ENCODE results near the gene MLYCD.

Gene MLYCD

GRCh38 chr16:83912519-83913244 is 13.8 kb downstream of the MLYCD start:
- TF ChIP-seq CTCF (IDR thresholded peaks at IDR 0.05; ENCODE audit: low read depth, low read length): no peak
- in situ Hi-C loops (cut with HindIII; ENCODE audit: low sequenced_read_pairs): no loop called here

GRCh38 chr16:83913245-83913633 is 14.3 kb downstream of the MLYCD start:
- no peak for DNase-seq (ENCODE audit: low read depth, low spot score)
- TF ChIP-seq CTCF (IDR thresholded peaks at IDR 0.05; ENCODE audit: low read depth, low read length): no peak
- no peak overlapping the region for H3K4me3 ChIP-seq (ENCODE audit: low read depth, low read length)
- in situ Hi-C loops (cut with HindIII; ENCODE audit: low sequenced_read_pairs): no loop called here

More at GRCh38 chr16:83912519-83913244, 13.8 kb downstream of the MLYCD start:
- no peak overlapping the region for H3K4me3 ChIP-seq (ENCODE audit: low read depth, low read length)
- no peak for DNase-seq (ENCODE audit: low read depth, low spot score)

- no peak overlapping the region for H3K4me3 ChIP-seq (ENCODE audit: low read depth, low read length)
- DNase-seq (ENCODE audit: low read depth, low spot score): no peak
- no peak for TF ChIP-seq CTCF (IDR thresholded peaks at IDR 0.05; ENCODE audit: low read depth, low read length)
- in situ Hi-C loops (cut with HindIII; ENCODE audit: low sequenced_read_pairs): no loop called here
Measured at GRCh38 chr16:83914091-83914710, 15.3 kb downstream of the MLYCD start.

- H3K4me3 ChIP-seq (ENCODE audit: low read depth, low read length): no peak overlapping the region
- TF ChIP-seq CTCF (IDR thresholded peaks at IDR 0.05; ENCODE audit: low read depth, low read length): no peak
- no peak for DNase-seq (ENCODE audit: low read depth, low spot score)
- in situ Hi-C loops (cut with HindIII; ENCODE audit: low sequenced_read_pairs): no loop called here
Measured at GRCh38 chr16:83915081-83915480, 16.2 kb downstream of the MLYCD start.

- DNase-seq (ENCODE audit: low read depth, low spot score): no peak
- TF ChIP-seq CTCF (IDR thresholded peaks at IDR 0.05; ENCODE audit: low read depth, low read length): no peak
- no peak overlapping the region for H3K4me3 ChIP-seq (ENCODE audit: low read depth, low read length)
- in situ Hi-C loops (cut with HindIII; ENCODE audit: low sequenced_read_pairs): no loop called here
Measured at GRCh38 chr16:83915491-83915890, 16.6 kb downstream of the MLYCD start.

GRCh38 chr16:83917152-83918120 is 18.5 kb downstream of the MLYCD start:
- in situ Hi-C loops (cut with HindIII; ENCODE audit: low sequenced_read_pairs): no loop called here
- H3K4me3 ChIP-seq (ENCODE audit: low read depth, low read length): no peak overlapping the region
- DNase-seq (ENCODE audit: low read depth, low spot score): no peak
- no peak for TF ChIP-seq CTCF (IDR thresholded peaks at IDR 0.05; ENCODE audit: low read depth, low read length)

All from astrocyte of the spinal cord (primary cell).